HCT116 (cell line): Measurements from ENCODE around the gene IGSF3.

ENCODE experiments used
- CBX3 ChIP-seq: IDR thresholded peaks from 2 replicates; pipeline ENCODE4 v1.6.1; 2012; ENCODE audit warnings: low read depth
- CTCF ChIP-seq, 3 experiments: fragments of 200-600 bp in 1 of 3; sonication (generic) in 1 of 3; IDR thresholded peaks in 2 of 3; conservative IDR thresholded peaks in 1 of 3; 2 replicates each; pipeline ENCODE4 v1.5.1; 2012 to 2017; ENCODE audit warnings: low read depth in 2 of 3, low read length in 2 of 3, antibody characterized with exemption in 1 of 3, borderline replicate concordance in 1 of 3, control low read depth in 1 of 3, mild to moderate bottlenecking in 1 of 3, mixed read lengths in 1 of 3, mixed run types in 1 of 3, moderate library complexity in 1 of 3; ENCODE audit not compliant: insufficient read depth in 1 of 3
- EGR1 ChIP-seq: IDR thresholded peaks from 2 replicates; pipeline ENCODE4 v1.6.1; 2012; ENCODE audit warnings: low read depth
- JUND ChIP-seq: IDR thresholded peaks from 2 replicates; pipeline ENCODE4 v1.6.1; 2012
- POLR2A ChIP-seq: IDR thresholded peaks from 2 replicates; pipeline ENCODE4 v1.7.0; 2011; ENCODE audit warnings: borderline replicate concordance; ENCODE audit not compliant: insufficient read depth, insufficient read length; ENCODE audit errors: extremely low read depth

GRCh38 chr1:116708255-116708900, 40.8 kb upstream of the IGSF3 start:
- TF ChIP-seq JUND, result no peak
- TF ChIP-seq CTCF (IDR thresholded peaks at IDR 0.05 in 2 of 3, conservative IDR thresholded peaks at IDR 0.05 in 1 of 3; ENCODE audit: borderline replicate concordance in 1 of 3, insufficient read depth in 1 of 3, low read depth in 2 of 3, low read length in 2 of 3), result no peak
- no peak for TF ChIP-seq EGR1
- no peak for TF ChIP-seq POLR2A
- no peak for TF ChIP-seq CBX3
